Activated CD4-positive, CD25-positive, alpha-beta regulatory T cell treated with anti-CD3 and anti-CD28 coated beads, Interleukin-2, amount 50 U/mL, for 72 hours (primary cell): ENCODE data around the gene ADAD2.

ENCODE experiments used
- DNase-seq: peaks from one replicate; pipeline ENCODE4 v3.0.0; 2021

ADAD2 gene

DNA sequence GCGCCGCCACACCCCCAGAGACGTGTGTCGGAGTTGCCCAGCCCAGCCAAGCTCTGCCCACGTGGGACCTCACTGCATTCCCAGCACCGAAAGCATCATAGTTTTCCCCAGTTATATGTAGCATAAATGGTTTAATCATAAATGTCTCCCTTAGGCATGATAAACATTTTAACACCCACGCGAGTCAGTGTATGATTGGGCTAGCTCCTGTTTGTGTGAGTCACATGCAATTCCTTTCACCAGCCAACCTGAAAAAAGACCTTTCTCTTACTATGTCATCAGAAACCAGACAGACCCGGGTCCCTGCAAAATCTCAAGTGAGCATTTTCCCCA, 13.2 kb upstream of the ADAD2 start:
- DNase-seq = no peak

DNA sequence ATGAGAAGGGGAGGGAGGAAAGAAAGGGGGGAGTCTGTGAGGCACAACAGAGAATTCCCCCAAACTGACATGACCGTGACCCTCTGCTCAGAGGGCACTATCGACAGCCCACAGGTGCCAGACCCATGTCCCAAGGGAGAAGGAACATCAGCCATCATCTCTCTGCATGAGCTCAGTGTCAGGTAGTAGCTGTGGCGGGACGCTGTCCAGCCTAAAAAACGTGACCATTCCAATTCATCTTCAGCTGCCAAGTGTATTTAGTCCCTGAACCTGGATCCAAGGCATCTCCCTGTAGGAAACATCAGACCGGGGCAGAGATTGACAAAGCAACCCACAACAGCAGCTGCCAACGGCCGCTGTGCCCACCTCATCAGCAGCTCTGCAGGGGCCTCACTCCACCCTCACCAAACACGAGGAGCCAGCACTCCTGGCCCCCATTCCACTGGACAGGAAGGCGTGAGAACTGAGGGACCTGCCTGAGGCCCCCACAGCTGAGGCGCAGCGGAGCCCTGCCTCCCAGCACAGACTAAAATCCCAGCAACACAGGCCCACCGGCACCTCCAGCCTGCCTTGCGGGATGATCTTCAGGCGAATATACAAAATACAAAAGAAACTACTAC, 12.7 kb upstream of the ADAD2 start:
- no peak for DNase-seq

DNA sequence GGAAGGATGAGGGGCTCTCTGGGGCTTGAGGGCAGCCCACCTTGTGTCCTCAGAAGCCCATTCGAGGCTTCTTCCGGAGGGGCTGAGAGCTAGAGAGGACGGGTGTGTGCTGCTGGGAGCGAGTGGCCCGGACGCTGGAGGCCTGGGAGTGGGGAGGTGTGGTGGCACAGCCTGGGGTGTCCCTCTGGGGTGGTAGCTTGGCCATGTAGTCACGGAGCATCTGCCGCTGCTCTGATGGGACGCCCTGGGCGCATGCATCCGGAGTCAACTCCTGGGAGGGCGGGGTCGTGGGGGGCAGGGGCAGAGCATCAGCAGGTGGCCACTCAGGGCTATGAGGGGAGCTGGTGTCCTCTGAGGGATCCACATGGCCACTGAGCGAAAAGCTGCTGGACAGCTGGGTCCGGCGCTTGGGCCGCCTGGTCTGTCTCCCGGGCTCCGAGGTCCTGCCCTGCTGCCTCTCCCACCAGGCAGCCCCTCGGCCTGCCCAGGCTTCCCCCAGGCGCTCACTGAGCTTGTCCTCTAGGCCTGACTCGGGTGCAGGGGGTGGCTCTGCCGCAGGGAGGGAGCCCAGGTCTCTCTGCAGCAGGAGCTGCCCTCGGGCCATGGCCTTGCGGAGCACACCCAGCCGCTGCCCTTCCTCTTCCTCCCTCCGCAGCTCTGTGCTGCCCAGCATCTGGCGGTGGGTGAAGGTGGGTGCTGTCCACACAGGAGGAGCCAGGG, 11.9 kb upstream of the ADAD2 start:
- no peak for DNase-seq

DNA sequence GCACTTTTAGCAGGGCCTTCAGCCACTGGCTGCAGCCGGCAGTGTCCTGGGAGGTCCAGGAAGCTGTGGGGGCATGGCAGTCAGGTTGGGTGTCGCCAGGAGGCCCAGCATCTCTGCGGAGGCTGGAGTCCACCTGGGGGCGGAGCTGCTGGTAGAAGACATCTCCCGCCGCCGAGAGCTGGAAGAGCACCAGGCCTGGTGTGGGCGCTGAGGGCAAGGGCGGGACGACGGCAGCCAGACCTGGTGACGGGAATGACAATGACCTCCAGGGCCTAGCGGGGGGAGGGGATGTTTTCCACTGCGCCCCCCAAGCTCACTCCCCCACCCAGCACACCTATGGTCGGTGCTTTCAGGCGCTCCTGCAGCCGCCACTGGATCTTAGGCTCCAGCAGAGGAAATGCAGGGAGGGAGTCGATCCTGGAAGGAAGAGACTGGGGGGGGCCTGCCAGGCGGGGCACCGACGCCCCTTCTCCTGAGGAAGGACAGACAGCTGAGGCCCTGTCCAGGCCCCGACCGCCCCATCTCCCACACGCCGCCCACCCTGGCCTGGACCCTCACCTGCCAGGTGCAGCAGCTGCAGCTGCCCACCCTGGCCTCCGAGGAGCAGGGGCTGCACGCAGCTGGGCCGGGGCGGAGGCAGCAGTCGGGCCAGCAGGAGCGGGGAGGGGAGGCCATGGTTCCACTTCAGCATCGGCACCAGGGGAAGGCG, 11.2 kb upstream of the ADAD2 start:
- DNase-seq = no peak

DNA sequence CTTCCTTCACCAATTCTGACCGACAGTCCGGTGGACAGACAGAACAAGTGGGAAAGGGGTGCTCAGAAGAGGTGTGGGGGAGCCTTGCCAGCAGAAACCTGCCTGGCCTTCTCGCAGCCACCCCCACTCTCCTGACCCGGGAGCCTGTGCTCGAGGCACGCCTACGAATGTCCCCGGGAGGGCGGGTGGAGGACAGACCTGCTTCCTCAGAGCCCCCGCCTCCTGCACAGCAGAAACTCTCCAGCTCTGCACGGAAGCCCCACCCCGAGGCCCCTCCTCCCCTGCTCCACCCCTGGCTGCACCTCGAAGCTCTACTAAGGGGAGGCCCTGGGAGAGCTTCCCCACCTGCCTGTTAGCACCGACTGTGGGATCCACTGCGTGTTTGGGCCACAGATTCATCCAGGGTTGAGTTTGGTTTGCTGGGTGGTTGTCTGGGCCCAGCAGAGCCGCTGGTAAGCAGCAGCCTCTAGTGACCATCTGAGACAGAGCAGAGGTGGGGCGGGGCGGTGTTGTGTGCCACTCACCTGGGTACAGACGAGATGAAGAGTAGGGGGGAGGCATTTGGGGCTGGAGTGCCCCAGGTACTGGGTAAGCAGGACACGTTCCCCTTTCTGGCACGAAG, 10.3 kb upstream of the ADAD2 start:
- DNase-seq = no peak

DNA sequence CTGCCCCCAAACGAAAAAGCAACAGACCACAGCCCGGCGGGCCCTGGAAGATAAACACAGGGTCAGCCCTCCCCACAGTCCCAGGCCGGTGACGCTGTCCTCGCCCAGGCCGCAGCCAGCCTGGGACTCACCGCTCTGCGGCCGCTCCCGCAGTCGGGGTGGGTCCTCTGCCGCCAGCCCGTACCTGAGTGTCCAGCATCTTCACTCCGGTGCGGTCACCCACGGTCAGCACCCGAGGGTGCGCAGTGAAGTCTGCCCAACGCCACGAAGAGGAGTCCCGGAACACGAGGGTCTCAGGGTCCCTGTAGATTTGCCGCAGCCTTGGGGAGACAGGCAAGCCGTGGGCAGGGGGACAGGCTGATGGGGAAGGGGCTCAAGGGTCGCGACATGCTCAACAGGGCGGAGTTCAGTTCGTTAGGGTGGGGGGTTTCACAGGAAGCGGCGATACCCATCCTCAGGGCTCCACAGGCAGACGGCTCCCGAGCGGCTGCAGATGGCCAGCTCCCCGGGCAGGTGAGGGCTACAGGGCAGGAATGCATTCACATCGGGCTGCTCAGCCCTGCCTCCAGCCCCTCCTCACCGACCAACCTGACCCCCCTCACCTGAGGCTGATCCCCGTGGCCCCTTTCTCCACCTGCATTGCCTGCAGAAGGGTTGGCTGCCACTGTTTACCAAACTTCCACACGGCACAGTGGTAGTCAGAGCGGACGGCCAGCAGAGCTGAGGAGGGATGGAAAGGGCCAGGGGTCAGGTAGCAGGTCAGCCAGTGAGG, 9.6 kb upstream of the ADAD2 start:
- DNase-seq = no peak

DNA sequence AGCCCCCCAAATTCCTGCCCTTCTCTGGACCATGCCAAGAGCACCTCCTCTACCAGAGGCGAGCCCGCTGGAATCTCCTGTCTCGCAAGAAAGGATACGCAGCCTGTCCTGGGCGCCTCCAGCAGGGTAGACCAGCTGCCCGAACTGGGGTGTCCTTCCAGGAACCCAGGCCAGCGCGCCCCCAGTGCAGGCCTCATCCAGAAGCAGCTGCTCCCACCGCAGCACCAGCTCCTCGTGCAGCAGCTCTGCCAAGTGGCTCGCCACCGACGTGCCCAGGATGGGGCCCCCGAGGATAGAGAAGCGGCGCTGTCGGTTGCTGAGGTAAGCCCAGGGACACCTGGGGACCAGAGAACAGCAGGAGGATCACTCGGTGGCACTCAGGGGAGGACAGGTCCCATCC, 8.9 kb upstream of the ADAD2 start:
- no peak for DNase-seq

DNA sequence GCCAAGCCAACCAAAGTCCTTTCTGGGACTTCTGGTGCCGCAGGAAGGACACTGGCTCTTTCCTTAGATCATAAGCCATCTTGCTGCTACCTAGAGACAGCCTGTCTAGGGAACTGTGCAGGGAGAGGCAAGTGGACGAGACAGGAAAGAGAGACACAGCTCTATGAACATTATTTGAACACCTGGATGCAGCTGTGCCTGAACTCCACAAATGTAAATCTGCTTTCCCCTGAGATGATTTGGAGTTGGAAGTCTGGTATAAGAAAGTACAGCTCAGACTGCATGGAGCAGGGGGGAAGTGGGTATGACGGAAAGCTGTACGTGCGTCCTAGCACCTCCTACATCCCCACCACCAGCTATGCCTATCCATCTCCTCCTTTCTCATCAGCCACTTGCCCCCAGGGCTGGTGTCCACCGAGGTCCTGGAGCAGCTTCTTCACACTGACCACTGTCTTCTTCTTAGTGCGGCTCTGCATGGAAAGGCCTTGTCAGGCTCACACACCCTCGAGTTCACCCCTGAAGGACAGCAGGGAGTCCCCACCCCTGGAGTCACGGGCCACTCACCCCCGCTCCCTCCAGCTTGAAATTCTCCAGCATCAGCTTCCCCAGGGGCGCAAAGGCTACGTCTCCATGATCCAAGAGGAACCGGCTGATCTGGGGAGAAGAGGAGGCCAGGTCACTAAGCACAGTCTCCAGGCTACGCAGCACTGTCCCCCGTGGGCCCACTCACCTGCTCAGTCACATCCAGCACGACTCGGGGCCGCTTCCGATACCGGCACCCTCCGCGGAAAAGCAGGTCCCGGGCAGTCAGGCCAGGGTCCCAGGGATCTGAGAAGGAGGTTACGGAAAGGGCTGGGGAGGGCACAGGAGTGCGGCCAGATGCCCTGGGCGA, 8.0 kb upstream of the ADAD2 start:
- no peak for DNase-seq

DNA sequence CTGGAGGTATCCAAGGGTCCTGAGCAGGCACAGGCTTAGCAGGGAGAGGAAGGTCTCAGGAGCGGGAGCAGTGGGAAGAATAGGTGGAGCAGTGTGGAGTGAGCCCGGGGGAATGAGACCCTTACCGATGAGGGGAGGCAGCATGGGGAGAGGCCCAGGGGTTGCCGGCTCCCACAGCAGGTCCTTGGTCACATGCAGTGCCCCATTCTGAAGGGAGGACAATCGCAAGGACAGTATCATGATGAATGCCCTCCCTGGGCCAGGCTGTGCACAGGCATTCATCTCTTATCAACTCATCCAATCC, 7.4 kb upstream of the ADAD2 start:
- no peak for DNase-seq

DNA sequence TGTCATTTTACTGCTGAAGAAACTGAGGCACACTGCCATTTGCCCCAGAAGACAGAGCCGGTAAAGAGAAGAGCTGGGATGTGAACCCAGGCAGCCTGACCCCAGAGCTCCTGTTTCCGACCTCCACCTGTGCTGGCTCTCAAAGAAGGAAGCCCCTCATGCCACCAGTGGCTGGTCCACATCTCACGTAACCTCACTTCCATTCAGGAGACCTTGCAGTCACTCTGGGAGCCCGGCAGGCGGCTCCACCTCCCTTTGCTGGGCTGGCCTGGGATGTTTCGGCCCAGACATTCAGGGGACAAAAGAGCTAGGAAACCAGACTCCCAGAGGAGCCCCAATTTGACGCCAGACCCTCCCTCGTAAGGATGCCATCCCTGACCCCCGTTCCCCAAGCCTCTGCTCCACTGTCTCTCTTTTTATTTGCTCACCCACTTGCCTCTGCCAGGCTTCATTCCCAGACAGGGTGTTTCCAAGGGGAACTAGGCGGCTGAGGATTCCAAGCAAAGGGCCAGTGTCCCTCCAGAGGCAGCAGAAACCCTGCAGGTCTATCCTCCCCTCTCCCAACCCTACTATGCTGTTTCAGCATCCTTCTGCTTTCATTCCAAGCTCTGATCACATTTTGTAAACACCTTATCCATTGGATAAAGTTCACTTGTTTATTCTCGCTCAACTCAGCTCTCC, 6.9 kb upstream of the ADAD2 start:
- DNase-seq = no peak

DNA sequence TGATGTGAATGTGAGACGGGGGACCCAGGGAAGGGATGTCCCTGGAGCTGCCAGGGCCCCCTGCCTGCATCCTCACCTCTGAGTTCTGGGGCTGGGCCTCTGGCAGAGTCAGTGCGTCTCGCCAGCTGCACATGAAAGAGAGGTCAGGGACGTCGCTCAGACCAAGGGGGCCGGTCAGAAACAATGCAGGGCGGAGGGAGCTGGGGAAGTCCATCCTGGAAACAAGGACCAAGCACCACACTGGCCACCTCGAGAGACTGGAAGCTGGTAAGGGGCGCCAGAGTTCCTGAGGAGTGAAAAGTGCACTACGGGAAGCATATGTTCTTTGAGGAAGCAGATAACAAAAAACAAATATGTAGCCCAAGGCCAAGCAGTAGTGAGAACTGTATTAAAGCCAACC, 6.2 kb upstream of the ADAD2 start:
- no peak for DNase-seq

DNA sequence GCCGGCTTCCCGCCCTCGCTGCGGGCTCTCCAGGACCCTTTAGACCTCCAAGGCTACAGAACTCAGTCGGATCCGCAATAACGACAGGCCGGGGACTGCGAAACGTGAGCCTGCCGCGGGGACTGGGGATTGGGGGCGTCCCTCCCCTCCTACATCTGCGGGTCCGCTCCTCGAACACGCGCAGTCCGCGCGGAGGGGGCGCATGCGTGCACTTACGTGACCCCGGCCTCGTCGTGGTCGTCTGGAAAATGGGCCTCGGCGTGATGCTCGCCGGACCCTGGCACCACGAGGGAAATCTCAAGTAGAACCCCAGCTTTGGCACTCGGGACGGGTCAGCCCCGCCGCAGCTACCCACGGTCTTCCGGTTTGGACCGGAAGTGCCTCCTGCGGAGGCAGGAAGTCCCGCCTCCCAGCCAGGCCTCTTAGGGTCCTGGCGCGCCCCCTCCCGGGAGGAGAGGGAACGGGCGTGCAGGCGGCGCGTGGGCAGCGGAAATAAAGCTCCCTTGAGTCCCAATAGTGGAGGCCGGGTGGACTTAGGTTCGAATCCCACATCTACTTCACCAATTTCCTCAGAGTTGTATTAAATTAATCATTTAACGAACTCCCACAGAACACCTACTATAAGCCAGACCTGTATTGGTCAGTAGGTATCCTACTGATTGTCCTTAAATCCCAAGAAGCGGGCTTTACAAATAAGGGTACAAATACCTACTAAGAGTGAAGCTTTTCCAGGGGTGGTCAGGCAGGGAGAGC, 4.1 kb upstream of the ADAD2 start, which contains the start of gene TAF1C:
Gene TAF1C (minus strand): TSS at position 373 of the 753 bp plus-strand sequence. CDS start 2,069 bp downstream, outside the sequence.
- DNase-seq = peak; percentile 95

DNA sequence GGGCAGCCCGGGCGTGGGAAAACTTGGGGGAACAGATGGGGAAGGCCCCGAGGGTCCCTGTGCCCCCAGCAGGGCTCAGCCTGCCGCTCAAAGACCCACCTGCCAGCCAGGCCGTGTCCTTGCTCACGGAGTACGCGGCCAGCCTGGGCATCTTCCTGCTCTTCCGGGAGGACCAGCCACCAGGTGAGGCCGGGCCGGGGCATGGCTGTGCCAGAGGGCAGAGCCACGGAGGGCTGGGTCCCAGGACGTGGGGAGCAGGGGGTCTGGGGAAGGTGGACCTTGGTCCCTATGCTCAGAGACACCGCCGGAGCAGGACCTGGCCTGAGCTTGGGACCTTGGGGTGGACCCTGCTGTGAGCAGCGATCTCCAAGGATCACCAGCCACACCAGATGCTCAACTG, 509 bp downstream of the ADAD2 start:
- no peak for DNase-seq

DNA sequence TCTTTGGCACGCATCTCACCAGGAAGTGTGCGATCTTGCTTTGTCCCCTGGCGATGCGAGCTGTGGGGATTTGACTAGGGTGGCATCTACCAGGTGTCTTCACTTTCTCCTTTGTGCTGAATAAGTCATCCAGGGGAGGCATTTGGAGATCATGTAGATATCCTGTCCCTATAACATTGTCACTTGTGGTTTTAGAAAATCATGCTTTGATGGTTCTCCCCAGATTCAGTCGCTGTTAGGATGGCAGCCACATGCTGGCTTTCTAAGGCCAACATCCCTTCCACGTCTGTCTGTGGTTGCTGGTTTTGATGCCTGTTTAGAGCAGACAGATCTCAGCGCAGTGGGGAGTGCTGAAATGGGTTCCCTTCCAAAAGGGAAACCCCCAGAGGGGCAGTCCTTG, 2.5 kb downstream of the ADAD2 start:
- no peak for DNase-seq

DNA sequence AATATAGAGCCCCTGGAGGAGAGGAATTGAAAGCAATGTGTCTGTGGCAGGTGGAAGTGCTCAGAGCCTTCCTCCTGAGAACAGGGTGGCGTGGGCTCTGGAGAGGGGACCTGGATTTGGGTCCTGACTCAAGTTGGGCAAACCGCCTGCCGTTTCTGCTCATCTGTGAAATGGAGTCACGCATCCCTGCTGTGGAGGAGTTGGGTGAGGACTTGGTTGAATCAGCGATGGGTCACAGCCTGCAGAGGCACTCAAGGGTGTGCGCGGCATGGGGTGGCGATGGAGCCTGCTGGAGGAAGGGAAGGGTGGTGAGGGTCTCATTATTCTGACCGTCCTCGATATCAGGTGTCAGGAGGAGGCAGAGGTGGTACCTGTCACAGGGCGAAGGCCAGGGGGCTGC, 3.1 kb downstream of the ADAD2 start:
- no peak for DNase-seq

DNA sequence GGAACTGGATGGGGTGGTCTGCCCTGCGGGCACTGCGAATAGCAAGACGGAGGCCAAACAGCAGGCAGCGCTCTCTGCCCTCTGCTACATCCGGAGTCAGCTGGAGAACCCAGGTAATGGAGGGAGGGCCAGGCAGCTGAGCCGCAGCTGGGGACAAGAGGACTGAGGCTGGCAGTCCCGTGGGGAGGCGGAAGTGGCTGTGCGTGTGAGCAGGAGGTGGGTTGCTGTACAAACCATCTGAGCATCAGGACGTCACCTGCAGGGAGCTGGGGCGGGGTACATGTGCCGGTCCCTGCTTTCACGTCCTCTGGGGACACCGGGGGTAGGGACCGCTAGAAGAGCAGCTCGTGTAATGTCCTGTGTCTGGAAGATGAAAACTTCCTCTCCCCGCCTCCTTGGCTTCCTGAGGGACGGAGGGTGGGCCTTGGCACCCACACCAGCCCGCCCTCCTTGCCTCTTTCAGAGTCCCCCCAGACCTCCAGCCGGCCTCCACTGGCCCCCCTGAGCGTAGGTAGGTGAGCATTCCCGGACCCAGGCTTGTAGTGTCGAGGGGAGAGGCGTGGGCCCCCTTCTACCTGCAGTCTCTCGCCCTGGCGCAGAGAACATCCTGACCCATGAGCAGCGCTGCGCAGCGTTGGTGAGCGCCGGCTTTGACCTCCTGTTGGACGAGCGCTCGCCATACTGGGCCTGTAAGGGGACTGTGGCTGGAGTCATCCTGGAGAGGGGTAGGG, 3.7 kb downstream of the ADAD2 start:
- DNase-seq = peak; percentile 48

DNA sequence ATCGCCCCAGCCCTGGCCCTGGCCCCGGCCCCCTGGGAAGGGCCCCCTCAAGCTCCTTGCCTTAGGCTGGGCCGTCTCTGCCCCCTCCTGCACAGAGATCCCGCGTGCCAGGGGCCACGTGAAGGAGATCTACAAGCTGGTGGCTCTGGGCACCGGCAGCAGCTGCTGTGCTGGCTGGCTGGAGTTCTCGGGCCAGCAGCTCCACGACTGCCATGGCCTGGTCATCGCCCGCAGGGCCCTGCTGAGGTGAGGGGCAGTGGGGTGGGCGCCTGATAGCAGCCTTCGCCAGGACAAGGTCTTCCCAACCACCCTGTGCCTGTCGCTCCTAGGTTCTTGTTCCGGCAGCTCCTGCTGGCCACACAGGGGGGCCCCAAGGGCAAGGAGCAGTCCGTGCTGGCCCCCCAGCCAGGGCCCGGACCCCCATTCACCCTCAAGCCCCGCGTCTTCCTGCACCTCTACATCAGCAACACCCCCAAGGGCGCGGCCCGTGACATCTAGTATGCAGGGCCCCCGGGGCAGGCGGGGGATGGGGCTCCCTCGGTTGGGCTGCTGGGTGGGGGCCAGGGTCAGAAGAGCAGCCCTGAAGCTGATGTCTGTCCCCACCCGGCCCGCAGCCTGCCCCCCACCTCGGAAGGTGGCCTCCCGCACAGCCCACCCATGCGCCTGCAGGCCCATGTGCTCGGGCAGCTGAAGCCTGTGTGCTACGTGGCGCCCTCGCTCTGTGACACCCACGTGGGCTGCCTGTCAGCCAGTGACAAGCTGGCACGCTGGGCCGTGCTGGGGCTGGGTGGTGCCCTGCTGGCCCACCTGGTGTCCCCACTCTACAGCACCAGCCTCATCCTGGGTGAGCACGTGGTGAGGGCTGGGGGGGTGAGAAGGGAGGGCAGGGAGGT, 4.5 kb downstream of the ADAD2 start:
- no peak for DNase-seq

DNA sequence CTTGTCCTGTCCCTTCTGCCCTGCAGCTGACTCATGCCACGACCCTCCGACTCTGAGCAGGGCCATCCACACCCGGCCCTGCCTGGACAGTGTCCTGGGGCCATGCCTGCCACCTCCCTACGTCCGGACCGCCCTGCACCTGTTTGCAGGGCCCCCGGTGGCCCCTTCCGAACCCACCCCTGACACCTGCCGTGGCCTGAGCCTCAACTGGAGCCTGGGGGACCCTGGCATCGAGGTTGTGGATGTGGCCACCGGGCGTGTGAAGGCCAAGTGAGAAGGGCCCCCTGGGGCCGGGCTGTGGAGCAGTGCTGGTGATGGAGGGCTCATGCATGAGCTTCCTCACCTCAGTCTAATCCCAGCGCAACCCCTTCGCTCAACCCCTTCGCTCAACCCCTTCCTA, 5.1 kb downstream of the ADAD2 start:
- DNase-seq = no peak
